ENCODE data around the gene HOXC9.

Gene HOXC9

GRCh38 chr12:54000116-54001114, at the start of gene HOXC9:
Gene HOXC9, plus strand, starts transcription at chr12:54000161. Its CDS starts 28 bp downstream, at chr12:54000189.
- DNase-seq, result no peak

- DNase-seq, result no peak
Measured at GRCh38 chr12:53950437-53950773, 49.6 kb upstream of the HOXC9 start.

GRCh38 chr12:53950789-53951576, 49.0 kb upstream of the HOXC9 start:
- DNase-seq, result no peak

GRCh38 chr12:53951577-53952334, 48.2 kb upstream of the HOXC9 start:
- no peak for DNase-seq

GRCh38 chr12:53952335-53952694, 47.6 kb upstream of the HOXC9 start:
- no peak for DNase-seq

GRCh38 chr12:53952871-53953734, 46.9 kb upstream of the HOXC9 start:
- no peak for DNase-seq

- no peak for DNase-seq
Measured at GRCh38 chr12:53953831-53954693, 45.9 kb upstream of the HOXC9 start.

- no peak for DNase-seq
Measured at GRCh38 chr12:53954694-53955035, 45.3 kb upstream of the HOXC9 start, which contains the start of gene HOXC12. Gene HOXC12, plus strand, starts transcription at chr12:53954903. Its CDS starts 27 bp downstream, at chr12:53954930.

- DNase-seq, result no peak
Measured at GRCh38 chr12:53955036-53955775, 44.8 kb upstream of the HOXC9 start.

GRCh38 chr12:53955776-53956250, 44.1 kb upstream of the HOXC9 start:
- no peak for DNase-seq

GRCh38 chr12:53956251-53956887, 43.6 kb upstream of the HOXC9 start:
- no peak for DNase-seq

GRCh38 chr12:53956914-53957536, 42.9 kb upstream of the HOXC9 start:
- DNase-seq, result no peak

- no peak for DNase-seq
Measured at GRCh38 chr12:53958128-53958527, 41.8 kb upstream of the HOXC9 start.

- no peak for DNase-seq
Measured at GRCh38 chr12:53959314-53959713, 40.6 kb upstream of the HOXC9 start.

- no peak for DNase-seq
Measured at GRCh38 chr12:53960187-53961024, 39.6 kb upstream of the HOXC9 start.

GRCh38 chr12:53961025-53961761, 38.8 kb upstream of the HOXC9 start:
- no peak for DNase-seq

- DNase-seq, result no peak
Measured at GRCh38 chr12:53963005-53963404, 37.0 kb upstream of the HOXC9 start.
